Measurements from ENCODE around the gene AZGP1. TPM values are rescaled to one million over a fixed set of nuclear protein-coding genes. Genes with fewer than 3 reads are reported as not detected.

Gene AZGP1
- total RNA-seq, 1 experiment from 2014 or later: 1.6 TPM

DNA sequence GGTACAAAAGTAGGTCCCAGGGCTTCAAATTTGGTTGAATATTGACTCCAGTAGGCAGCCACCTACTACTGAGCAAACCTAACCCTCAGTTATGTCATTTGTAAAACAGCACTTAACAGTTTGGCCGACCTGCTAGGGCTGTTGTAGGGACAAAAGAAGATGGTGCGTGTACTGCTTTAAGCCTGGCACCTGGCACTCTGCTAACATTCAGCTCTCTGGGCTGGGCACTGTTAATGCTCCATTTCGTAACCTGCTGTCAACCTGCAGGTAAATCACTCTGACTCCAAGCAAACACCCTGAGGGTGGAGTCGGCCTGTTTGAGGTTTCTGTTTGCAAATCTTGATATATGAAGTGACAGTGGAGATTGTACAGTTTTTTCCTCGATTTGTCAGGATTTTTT is 46.8 kb upstream of the AZGP1 start:
- no peaks in the 10 kb centered on the region for H3K9me3 Mint-ChIP-seq
- TF ChIP-seq FOXJ3 (CRISPR knock-in tag; IDR thresholded peaks at IDR 0.05; ENCODE audit: borderline replicate concordance): no peak
- ChIA-PET POLR2A (interaction anchor here (0.5 kb wide), 1 partner anchor 115 kb away, joined by 3 read pairs; no protein-coding TSS in a partner anchor), CTCF (interaction anchor here (1.8 kb wide), 1 partner anchor 43 kb away, joined by 5 read pairs; no protein-coding TSS in a partner anchor)
- H3K36me3 Mint-ChIP-seq: peaks cover 44% of the 10 kb centered on the region
- DNase-seq (ENCODE audit: low spot score) (no peak), ATAC-seq (no peak)
- no peak overlapping the region for H3K4me3 Mint-ChIP-seq
- H3K27me3 Mint-ChIP-seq (ENCODE audit: low read depth): no peaks in the 10 kb centered on the region
- H3K4me1 Mint-ChIP-seq: peaks cover 10% of the 10 kb centered on the region
- no peak overlapping the region for H3K27ac Mint-ChIP-seq

DNA sequence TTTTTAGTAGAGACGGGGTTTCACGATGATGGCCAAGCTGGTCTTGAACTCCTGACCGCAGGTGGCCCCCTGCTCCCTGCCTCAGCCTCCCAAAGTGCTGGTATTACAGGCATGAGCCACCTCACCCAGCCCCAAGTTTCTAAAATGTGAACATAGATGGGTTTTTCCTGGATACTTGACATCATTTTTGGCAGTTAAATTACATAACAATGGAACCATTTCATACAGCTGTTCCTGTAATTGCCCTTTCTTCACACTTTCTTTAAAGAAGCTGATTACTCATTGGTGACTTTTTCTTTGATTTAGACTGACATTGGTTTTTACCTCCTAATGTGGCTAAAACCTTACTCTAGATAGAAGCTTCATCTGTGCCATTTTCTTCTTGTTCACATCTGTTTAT is 45.5 kb upstream of the AZGP1 start:
- no peak for TF ChIP-seq NFE2L1 (CRISPR knock-in tag; IDR thresholded peaks at IDR 0.05)
- TF ChIP-seq NR1H2 (CRISPR knock-in tag; IDR thresholded peaks at IDR 0.05): no peak
- H3K4me3 Mint-ChIP-seq: no peak overlapping the region
- no peaks in the 10 kb centered on the region for H3K27me3 Mint-ChIP-seq (ENCODE audit: low read depth)
- DNase-seq (ENCODE audit: low spot score) (no peak), ATAC-seq (no peak)
- no peaks in the 10 kb centered on the region for H3K9me3 Mint-ChIP-seq
- H3K36me3 Mint-ChIP-seq: peaks cover 42% of the 10 kb centered on the region
- ChIA-PET CTCF (interaction anchor here (0.5 to 2.3 kb wide), 4 partner anchors 22 to 61 kb away, joined by 3 to 8 read pairs (median 6); no protein-coding TSS in a partner anchor), POLR2A (interaction anchor here (0.7 to 1.0 kb wide), 2 partner anchors 14 to 24 kb away, joined by 3 to 4 read pairs; no protein-coding TSS in a partner anchor)
- H3K27ac Mint-ChIP-seq: no peak overlapping the region
- H3K4me1 Mint-ChIP-seq: peaks cover 16% of the 10 kb centered on the region

DNA sequence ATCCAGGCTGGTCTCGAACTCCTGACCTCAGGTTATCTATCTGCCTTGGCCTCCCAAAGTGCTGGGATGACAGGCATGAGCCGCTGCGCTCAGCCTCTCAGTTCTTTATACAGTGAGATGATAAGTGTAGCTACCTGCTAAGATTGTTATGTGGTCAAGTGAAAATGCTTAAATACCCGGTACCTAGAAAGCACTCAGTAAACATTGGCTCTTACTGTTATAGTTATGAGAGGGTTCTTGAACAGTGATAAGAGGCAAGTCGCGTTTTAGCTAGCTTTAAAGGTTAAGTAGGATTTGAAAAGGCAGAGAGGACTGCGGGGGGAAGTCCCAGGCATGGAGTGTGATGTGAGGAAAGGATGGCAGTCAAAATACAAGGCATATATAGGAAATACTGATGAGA is 44.1 kb upstream of the AZGP1 start:
- peak overlapping the region; percentile 41 for H3K27ac Mint-ChIP-seq
- peaks cover 23% of the 10 kb centered on the region for H3K4me1 Mint-ChIP-seq
- peaks cover 28% of the 10 kb centered on the region for H3K36me3 Mint-ChIP-seq
- DNase-seq (ENCODE audit: low spot score): no peak
- H3K4me3 Mint-ChIP-seq: no peak overlapping the region
- POLR2A ChIA-PET: no interaction called here
- no peaks in the 10 kb centered on the region for H3K27me3 Mint-ChIP-seq (ENCODE audit: low read depth)
- H3K9me3 Mint-ChIP-seq: no peaks in the 10 kb centered on the region
- CTCF ChIA-PET: interaction anchor here (2.3 kb wide), 1 partner anchor 26 kb away, joined by 8 read pairs; no protein-coding TSS in a partner anchor
- no peak for ATAC-seq
- TF ChIP-seq, protein P1, sequence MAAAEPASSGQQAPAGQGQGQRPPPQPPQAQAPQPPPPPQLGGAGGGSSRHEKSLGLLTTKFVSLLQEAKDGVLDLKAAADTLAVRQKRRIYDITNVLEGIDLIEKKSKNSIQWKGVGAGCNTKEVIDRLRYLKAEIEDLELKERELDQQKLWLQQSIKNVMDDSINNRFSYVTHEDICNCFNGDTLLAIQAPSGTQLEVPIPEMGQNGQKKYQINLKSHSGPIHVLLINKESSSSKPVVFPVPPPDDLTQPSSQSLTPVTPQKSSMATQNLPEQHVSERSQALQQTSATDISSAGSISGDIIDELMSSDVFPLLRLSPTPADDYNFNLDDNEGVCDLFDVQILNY (CRISPR knock-in tag; IDR thresholded peaks at IDR 0.05): no peak
- TF ChIP-seq KAT7 (CRISPR knock-in tag; IDR thresholded peaks at IDR 0.05; ENCODE audit: borderline replicate concordance) (no peak), ZNF263 (CRISPR knock-in tag; IDR thresholded peaks at IDR 0.05; ENCODE audit: low read depth) (no peak), NFATC4 (CRISPR knock-in tag; IDR thresholded peaks at IDR 0.05) (no peak), ZNF416 (CRISPR knock-in tag; IDR thresholded peaks at IDR 0.05) (no peak), RORB (CRISPR knock-in tag; IDR thresholded peaks at IDR 0.05) (no peak), SMAD4 (CRISPR knock-in tag; IDR thresholded peaks at IDR 0.05) (no peak), ZNF671 (CRISPR knock-in tag; IDR thresholded peaks at IDR 0.05) (no peak), NFYB (CRISPR knock-in tag; conservative IDR thresholded peaks at IDR 0.05; ENCODE audit: low read depth) (no peak), ELF4 (CRISPR knock-in tag; IDR thresholded peaks at IDR 0.05; ENCODE audit: low read depth) (no peak), IRF2 (CRISPR knock-in tag; IDR thresholded peaks at IDR 0.05; ENCODE audit: borderline replicate concordance, low read depth) (no peak), ATF1 (CRISPR knock-in tag; IDR thresholded peaks at IDR 0.05) (no peak)
- TF ChIP-seq, protein P2, sequence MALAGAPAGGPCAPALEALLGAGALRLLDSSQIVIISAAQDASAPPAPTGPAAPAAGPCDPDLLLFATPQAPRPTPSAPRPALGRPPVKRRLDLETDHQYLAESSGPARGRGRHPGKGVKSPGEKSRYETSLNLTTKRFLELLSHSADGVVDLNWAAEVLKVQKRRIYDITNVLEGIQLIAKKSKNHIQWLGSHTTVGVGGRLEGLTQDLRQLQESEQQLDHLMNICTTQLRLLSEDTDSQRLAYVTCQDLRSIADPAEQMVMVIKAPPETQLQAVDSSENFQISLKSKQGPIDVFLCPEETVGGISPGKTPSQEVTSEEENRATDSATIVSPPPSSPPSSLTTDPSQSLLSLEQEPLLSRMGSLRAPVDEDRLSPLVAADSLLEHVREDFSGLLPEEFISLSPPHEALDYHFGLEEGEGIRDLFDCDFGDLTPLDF (CRISPR knock-in tag; IDR thresholded peaks at IDR 0.05): no peak
- TF ChIP-seq, protein P3, sequence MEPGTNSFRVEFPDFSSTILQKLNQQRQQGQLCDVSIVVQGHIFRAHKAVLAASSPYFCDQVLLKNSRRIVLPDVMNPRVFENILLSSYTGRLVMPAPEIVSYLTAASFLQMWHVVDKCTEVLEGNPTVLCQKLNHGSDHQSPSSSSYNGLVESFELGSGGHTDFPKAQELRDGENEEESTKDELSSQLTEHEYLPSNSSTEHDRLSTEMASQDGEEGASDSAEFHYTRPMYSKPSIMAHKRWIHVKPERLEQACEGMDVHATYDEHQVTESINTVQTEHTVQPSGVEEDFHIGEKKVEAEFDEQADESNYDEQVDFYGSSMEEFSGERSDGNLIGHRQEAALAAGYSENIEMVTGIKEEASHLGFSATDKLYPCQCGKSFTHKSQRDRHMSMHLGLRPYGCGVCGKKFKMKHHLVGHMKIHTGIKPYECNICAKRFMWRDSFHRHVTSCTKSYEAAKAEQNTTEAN (CRISPR knock-in tag; IDR thresholded peaks at IDR 0.05): no peak
- TF ChIP-seq, protein P4, sequence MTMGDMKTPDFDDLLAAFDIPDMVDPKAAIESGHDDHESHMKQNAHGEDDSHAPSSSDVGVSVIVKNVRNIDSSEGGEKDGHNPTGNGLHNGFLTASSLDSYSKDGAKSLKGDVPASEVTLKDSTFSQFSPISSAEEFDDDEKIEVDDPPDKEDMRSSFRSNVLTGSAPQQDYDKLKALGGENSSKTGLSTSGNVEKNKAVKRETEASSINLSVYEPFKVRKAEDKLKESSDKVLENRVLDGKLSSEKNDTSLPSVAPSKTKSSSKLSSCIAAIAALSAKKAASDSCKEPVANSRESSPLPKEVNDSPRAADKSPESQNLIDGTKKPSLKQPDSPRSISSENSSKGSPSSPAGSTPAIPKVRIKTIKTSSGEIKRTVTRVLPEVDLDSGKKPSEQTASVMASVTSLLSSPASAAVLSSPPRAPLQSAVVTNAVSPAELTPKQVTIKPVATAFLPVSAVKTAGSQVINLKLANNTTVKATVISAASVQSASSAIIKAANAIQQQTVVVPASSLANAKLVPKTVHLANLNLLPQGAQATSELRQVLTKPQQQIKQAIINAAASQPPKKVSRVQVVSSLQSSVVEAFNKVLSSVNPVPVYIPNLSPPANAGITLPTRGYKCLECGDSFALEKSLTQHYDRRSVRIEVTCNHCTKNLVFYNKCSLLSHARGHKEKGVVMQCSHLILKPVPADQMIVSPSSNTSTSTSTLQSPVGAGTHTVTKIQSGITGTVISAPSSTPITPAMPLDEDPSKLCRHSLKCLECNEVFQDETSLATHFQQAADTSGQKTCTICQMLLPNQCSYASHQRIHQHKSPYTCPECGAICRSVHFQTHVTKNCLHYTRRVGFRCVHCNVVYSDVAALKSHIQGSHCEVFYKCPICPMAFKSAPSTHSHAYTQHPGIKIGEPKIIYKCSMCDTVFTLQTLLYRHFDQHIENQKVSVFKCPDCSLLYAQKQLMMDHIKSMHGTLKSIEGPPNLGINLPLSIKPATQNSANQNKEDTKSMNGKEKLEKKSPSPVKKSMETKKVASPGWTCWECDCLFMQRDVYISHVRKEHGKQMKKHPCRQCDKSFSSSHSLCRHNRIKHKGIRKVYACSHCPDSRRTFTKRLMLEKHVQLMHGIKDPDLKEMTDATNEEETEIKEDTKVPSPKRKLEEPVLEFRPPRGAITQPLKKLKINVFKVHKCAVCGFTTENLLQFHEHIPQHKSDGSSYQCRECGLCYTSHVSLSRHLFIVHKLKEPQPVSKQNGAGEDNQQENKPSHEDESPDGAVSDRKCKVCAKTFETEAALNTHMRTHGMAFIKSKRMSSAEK (CRISPR knock-in tag; IDR thresholded peaks at IDR 0.05; ENCODE audit: borderline replicate concordance): no peak
- TF ChIP-seq, protein P5, sequence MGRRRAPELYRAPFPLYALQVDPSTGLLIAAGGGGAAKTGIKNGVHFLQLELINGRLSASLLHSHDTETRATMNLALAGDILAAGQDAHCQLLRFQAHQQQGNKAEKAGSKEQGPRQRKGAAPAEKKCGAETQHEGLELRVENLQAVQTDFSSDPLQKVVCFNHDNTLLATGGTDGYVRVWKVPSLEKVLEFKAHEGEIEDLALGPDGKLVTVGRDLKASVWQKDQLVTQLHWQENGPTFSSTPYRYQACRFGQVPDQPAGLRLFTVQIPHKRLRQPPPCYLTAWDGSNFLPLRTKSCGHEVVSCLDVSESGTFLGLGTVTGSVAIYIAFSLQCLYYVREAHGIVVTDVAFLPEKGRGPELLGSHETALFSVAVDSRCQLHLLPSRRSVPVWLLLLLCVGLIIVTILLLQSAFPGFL (CRISPR knock-in tag; IDR thresholded peaks at IDR 0.05; ENCODE audit: borderline replicate concordance): no peak
- TF ChIP-seq, protein P6, sequence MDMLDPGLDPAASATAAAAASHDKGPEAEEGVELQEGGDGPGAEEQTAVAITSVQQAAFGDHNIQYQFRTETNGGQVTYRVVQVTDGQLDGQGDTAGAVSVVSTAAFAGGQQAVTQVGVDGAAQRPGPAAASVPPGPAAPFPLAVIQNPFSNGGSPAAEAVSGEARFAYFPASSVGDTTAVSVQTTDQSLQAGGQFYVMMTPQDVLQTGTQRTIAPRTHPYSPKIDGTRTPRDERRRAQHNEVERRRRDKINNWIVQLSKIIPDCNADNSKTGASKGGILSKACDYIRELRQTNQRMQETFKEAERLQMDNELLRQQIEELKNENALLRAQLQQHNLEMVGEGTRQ (CRISPR knock-in tag; IDR thresholded peaks at IDR 0.05): no peak
- TF ChIP-seq, protein P7, sequence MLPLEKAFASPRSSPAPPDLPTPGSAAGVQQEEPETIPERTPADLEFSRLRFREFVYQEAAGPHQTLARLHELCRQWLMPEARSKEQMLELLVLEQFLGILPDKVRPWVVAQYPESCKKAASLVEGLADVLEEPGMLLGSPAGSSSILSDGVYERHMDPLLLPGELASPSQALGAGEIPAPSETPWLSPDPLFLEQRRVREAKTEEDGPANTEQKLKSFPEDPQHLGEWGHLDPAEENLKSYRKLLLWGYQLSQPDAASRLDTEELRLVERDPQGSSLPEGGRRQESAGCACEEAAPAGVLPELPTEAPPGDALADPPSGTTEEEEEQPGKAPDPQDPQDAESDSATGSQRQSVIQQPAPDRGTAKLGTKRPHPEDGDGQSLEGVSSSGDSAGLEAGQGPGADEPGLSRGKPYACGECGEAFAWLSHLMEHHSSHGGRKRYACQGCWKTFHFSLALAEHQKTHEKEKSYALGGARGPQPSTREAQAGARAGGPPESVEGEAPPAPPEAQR (CRISPR knock-in tag; IDR thresholded peaks at IDR 0.05): no peak

All from WTC11 (cell line).